NCI-H1930 (cell line): ENCODE results near the gene CSH2.
A peak's percentile ranks its signal among the peaks of the same experiment; 100 is the strongest.

Experiments used
- DNase-seq, 2 experiments: peaks; one replicate each; lab custom pipeline; 2025; lab: John Stamatoyannopoulos, UW

CSH2 gene

DNA sequence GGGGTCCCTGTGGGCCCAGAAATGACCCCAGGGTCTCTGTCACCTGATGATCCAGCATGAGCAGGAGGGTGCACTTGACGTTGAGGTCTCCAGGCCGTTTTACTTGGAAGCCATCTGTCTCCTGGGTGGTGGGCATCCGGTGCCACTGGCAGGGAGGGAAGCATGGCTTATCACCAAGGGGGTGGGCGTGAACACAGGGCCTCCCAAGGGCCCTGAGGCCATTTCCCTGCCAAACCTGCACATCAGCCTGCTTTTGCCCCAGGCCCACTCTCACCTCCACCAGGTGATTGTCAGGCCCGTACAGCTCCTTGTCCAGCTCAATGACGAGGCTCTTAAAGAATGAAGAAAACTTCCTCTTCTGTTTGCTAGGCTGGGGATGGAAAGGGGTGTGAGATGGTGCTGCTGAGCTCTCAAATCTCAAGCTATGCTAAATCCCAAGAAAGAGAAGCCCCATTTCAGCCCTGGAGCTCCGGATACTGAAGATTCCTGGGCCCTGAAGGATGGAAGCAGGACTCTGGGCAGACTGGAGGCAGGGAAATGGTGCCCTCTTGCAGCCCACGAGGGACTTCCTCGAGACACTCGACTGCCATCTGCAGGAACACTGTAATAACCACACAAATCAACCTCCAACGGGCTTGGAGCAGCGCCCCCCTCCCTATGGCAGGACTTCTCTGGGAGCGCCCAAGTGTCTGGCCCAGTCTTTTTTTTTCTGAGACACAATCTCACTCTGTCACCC is 38.9 kb downstream of the CSH2 start:
- peak; percentile 84 to 87 for DNase-seq

DNA sequence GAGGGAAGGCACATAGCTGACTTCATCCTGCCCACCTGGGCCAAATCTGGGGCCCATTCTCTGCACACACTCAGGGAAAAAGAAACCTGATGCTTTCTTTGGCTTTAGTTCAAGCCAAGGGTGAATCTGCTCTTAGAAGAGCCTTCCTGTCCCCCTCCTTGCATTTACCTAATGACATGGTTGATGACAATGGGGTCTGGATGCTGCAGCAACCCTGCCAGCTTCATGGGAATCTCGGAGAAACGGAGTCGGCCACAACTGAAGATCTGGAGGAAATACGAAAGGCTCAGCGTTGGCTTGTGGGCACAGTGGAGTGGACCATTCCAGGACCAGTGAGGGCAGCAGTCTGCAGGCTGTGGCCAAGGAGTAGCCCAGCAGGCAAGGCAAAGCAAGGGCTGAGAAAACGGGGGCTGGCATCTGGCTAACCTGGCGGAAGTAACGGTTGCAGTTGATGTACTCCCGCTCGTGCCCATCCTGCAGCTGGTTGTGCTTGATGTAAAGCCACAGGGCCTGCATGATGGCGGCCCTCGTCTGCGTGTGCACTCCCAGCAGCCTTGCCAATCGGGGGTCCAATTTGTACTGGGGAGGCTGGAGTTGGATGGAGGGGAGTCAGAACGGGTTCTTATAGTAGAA is 39.6 kb downstream of the CSH2 start:
- no peak for DNase-seq

DNA sequence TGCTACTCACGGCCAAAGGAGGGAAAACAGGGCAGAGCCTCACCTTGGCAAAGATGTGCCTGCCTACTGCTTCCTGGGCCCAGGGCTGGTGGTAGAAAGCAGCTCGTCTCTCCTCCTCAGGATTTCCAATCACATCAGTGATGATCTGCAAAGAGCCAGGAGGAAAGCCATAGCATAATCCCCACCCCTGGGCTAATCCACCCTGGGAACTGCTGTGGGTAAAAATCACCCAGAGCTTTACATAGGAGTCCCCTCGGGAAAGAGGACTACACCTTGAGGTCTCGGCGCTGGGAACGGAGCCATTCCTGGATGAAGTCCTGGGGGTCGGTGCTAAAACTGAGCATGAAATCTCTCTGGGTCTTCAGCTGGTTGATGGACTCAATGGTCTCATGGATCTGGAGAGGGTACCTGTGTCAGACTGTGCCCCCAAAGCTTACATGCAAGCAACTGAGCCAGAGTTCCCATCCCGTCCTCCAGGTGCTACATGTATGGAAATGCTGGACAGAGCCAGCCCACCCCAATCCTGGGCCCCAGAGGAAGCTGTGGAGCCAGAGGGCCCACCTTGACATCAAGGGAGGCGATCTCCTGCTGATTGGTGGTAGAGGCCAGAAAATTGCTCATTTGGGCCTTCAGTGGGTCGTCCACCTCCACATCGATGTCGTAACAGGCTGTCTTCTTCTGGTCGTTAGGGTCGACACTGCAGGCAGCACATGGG is 40.3 kb downstream of the CSH2 start:
- no peak for DNase-seq

DNA sequence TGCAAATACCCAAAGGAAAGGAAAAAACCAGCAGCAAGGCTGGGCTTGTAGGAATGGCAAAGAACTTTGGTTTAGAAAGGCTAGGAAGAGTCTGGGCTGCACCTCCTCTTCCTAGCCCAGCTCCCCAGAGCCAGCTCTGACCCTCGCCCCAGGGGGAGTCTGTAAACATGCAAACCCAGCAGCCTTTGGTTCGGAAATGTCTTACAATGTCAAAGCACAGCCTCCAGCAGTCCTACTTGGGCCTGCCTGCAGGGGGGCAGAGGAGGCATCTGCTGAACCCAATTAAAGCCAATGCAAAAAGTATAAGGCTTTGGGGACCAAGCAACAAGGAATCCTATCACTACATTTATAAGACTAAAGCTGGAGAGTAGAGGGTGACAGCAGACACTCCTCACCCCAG is 41.0 kb downstream of the CSH2 start:
- DNase-seq, result no peak

DNA sequence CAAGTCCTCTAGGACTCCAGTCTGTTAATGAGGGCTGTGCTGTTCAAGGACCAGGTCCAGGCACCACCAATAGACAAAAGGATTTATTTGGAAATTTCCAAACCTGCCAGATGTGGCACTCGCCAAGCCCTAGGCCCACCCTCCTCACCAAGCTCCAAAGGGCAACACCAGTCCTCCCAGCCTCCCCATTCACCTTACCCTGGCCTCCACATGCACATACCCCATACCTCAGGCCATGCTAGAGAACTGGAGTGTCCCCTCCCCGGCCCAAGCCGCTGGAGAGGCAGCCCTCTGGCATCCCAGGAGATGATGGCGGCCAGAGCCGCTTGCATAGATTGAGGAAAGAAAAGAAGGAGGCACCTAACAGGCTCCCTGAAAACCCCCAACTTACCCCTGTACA is 41.5 kb downstream of the CSH2 start:
- no peak for DNase-seq

DNA sequence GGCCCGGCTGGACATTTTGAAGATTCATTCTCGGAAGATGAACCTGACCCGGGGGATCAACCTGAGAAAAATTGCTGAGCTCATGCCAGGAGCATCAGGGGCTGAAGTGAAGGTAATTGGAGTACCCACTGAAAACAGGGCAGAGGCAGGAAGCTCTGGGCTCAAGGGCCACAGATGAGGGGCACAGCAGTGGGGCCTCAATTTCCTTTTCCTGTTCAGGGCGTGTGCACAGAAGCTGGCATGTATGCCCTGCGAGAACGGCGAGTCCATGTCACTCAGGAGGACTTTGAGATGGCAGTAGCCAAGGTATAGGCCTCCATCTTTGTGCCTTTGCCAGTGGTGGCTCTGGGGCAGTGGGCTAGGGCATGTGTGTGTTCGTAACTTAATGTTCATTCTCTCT is 42.0 kb downstream of the CSH2 start:
- no peak for DNase-seq

DNA sequence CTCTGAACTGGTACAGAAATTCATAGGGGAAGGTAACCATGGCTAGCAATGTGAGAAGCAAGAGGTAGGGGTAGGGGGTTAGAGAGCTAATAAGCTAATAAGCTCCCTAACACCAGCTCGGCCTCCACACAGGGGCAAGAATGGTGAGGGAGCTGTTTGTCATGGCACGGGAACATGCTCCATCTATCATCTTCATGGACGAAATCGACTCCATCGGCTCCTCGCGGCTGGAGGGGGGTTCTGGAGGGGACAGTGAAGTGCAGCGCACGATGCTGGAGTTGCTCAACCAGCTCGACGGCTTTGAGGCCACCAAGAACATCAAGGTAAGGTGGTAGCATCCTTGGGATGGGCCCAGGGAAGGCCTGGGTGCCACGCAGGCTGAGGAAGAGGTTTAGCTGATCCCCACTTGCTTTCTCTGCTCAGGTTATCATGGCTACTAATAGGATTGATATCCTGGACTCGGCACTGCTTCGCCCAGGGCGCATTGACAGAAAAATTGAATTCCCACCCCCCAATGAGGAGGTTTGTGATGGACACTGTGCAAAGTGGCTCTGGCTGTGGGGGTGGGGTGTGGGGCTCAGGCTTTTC is 42.5 kb downstream of the CSH2 start:
- DNase-seq, result no peak

DNA sequence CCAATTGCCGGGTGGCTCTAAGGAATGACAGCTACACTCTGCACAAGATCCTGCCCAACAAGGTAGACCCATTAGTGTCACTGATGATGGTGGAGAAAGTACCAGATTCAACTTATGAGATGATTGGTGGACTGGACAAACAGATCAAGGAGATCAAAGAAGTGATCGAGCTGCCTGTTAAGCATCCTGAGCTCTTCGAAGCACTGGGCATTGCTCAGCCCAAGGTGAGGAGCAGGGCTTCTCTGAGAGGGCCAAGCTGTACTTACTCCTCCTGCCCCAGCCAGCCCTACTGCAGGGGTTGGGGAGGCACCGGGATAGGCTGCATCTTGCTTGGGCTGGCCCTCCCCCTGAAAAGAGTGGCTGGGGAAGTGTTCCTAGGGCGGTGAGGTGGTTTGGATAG is 43.2 kb downstream of the CSH2 start:
- DNase-seq, result no peak

DNA sequence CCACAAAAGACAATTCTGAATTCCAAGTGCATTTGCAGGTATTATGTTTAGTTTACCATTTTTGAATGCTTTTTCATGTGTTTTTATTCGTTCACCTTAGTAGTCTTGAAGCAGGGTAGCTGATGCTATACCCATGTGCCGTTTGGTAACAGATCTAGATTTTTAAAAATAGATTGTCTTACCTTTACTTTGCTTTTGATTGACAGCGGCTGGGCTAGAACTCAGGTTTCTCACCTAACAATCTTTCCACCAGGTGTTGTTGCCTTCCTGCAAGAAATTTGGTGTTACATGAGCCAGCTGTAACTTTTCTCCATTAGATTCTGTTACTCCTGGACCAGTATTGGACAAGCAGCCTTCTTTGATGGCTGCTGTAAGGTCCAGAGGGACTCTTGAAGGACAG is 44.5 kb downstream of the CSH2 start:
- no peak for DNase-seq

DNA sequence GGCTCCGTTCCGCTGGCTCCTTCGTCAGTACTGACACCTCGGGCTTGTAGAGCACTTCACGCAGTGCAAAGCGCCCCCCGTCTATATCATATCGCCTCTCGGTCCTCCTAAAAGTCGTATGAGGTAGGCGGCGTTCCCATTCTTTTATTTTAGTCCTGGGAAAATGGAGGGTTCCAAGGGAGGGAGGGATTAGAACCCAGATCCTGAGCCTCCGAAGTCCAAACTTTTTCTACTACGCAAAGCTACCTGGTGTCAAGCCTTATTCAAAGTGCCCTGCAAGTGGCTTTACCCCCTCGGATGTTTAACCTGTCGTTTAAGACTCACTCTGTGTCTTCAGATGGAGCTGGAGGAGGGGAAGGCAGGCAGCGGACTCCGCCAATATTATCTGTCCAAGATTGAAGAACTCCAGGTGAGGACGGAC is 45.7 kb downstream of the CSH2 start:
- DNase-seq, result no peak

DNA sequence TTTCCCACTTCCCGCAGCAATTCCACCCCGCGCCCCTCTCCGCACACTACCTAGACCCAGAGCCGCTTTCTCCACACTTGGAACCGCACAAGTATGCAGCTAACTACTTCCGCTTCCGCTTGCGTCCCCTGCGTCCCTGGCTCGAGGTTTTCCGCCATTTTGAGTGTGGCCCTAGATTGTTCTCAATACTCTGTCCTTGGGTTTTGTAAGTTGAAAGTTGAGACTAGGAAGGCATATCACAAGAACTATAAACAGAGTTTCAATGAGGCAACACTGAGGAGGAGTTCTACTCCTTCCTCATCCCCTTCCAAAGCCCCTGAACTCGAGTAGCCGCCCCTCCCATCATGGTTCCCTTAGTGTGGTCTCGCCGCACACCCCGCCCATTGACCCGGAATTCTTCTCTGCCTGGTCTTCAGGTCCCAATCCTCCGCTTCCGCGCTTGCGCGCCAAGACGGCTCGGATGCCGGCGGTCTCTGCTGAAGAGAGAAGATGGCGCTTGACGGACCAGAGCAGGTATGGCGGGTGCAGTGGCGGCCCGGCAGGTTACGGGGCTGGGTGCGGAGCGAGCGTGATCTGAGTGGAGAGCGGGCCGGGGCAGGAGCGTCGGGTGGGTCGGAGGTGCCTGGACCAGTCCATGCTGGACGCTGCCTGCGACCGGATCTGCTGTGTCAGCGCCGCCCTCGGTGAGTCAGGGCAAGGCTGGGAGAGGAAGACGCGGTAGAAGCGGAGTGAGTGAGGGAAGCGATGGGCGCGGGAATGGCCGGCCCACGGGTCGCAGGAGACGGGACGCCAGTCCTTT is 46.3 kb downstream of the CSH2 start, which contains the start of the genes FTSJ3 and PSMC5:
Gene FTSJ3, minus strand, starts transcription at position 662 of the 799 bp plus-strand sequence. CDS start 761 bp downstream, outside the sequence.
Gene PSMC5, plus strand, starts transcription at position 430 of the 799 bp plus-strand sequence. Its CDS starts 60 bp downstream, at position 490.
- peak; percentile 92 for DNase-seq

DNA sequence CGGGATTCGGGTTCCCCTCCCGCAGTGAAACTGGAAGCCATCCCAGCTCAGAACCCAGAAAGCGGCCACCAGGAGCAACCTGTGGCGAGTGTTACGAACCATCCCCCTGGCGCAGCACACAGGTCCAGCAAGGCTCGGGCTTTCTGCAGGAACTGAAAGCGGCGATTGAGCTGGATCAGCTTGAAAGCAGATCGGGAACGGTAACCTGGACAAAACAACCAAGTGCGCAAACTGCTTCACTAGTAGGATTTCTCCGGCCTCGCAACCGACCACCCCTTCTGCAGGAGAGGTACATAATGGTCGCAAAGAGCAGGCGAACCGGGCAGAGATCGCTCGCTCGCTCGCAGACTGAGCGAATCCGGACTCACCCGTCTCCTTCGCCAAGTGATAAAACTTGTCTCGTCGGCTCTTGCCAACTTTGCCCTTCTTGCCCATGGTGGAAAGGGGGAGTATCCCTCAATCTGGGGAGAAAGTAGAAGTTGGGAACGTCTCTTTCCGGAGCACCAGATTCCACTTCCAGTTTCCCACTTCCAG is 46.9 kb downstream of the CSH2 start:
- no peak for DNase-seq

DNA sequence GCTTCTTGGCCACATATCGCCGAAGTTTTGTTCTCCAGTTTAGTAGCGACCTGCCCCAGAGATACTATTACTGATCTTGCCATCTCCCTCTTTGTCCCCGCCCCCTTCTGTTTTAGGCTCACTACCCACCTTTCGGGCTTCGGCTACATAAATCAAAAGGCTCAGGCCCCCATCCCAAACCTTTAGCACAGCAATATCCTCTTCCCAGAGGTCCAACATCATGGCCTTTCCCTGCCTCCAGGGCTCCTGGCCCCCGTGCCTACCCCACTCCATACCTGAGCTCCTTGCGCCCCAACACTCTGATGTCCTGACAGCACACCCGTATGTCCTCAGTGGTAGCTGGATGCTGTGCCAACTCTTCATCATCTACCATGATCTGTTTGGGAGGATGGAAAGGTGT is 49.1 kb downstream of the CSH2 start:
- no peak for DNase-seq

DNA sequence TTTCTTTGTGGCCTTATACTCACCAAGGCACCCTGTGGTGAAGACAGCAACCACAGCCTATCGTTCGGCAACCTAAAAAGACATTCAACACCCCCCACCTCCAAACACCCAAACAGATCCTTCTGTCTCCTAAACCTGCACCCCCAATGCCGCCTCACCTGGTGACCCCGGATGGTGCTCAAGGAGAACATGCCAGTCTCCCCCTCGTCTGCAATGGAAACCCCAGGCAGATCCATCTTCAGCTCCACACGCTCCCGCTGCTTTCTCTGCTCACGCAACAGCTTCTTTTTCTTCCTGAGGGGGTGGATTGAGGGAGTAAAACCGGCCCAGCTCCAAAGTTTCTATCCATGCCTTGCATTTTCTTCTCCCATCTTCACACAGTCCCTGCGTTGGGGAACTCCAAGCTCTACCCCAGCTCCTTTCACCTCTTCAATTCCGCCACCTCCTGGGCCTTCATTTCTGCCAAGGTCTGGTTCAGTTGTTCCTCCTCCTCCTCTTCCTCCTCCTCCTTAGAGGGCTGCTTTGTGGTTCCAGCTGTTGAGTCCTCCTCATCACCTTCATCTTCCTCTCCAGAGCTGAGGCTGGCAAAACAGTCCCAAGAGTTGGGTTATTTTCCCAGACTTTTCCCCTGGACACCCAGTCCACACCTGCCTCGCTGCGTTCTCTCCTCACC is 49.7 kb downstream of the CSH2 start:
- DNase-seq, result no peak

DNA sequence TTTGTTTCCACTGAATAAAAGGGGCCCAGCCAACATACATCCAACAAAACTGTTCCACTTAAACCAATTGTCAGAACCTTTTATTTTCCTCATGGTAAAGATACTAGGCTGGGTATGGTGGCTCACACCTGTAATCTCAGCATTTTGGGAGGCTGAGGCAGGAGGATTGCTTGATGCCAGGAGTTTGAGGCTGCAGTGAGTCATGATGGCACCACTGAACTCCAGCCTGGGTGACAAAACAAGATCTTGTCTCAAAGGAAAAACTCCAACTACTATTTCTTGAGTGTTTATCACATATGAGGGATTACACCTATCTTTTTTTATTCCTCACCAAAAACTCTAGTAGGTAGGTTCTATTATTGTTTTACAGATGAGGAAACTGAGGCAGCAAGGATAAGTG is 50.9 kb downstream of the CSH2 start:
- no peak for DNase-seq
